Embryonic facial prominence (tissue), 1 donor: ENCODE data around the gene ACLY.
"Not testable (repeated sequence)": the region's sequence is repeated elsewhere in the genome, so short reads cannot be mapped to it uniquely, and the experiment has no call there.

ENCODE experiments used
- DNase-seq: peaks from one replicate; pipeline ENCODE4 v3.0.0-alpha.2; 2016; ENCODE audit errors: extremely low spot score

ACLY gene

DNA sequence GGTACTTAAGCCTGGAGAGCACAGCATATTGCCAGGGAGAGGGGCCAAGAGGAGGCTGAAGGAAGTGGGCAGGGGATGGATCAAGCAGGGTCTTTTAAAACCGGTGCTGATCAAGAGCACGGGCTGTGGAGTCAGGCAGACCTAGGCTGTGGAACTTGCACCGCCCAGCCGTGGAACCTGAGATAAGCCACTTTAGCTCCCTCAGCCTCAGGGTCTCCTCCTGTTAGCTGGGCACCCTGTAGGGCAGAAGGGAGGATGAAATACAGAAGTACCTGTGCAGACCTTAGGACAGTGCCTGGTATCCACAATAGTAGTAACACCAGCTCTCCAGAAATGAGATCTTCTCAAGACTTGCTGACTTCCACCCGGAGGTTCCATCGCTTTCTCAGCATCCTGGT is 20.9 kb upstream of the ACLY start:
- DNase-seq, result no peak

DNA sequence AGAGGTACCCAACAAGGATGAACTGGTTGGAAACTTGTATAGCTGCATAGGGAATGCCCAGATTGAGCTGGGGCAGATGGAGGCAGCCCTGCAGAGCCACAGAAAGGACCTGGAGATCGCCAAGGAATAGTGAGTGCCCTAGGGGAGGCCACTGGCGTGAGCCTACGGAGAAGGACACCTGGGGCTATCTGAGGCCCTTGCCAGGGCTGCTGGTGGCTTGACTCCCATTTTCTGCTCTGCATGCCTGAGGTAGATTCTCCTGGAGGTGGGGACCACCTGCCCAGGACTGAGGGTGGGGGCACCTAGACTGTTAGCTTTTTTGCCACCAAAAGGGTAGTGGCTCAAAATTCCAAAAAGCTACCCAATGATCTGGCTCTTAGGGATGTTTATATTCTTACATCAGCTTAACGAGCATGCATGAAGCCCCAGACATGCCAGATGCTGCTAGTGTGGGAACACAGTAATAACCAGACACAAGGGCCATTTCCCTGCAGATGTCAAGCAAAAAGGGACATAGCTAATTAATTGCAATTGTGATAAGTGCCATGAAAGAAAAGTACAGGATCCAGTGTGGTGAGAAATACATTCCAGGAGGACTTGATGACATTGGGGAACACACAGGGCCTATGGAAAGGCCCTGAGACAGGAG is 20.4 kb upstream of the ACLY start:
- no peak for DNase-seq

- DNase-seq, result no peak
Observed at GRCh38 chr17:41937970-41938954, 19.5 kb upstream of the ACLY start.

DNA sequence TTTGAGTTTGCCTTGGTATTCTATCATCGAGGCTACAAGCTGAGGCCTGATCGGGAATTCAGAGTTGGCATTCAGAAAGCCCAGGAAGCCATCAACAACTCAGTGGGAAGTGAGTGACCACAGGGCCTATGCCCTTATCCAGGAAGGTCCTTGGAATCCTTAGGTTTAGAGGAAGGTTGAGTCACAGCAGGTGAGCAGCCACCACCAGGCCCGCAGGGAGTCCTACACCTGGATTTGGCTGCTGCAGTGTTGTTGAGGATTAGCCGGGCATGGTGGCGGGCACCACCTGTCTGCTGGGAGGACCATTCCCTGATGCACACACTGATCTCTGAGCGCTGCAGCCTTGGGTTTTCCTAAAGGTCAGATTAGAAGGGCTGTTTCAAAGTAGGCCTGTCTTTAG is 16.9 kb upstream of the ACLY start:
- no peak for DNase-seq

DNA sequence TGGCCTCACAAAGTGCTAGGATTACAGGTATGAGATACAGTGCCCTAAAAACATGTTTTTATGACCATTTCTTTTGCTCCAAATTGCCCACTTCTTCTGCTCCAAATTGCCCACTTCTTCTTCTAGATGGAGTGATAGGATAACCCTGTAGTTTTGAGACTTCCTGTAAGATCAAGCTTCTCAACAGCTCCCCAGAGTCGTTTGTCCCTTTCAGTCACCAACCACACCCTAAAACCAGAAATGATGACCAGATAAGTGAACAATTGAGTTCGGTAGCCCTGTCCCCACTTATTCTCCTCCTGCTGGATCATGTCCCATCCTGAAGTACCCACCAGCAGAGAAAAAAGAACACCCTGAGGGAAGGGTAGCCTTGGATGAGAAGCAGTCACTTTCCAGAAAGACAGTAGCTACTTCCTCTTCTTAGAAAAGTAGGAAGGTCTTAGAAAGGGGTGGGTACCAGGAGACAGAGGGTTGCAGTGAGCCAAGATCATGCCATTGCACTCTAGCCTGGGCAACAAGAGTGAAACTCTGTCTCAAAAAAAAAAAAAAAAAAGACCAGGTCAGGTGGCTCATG is 14.2 kb upstream of the ACLY start:
- DNase-seq, result no peak

DNA sequence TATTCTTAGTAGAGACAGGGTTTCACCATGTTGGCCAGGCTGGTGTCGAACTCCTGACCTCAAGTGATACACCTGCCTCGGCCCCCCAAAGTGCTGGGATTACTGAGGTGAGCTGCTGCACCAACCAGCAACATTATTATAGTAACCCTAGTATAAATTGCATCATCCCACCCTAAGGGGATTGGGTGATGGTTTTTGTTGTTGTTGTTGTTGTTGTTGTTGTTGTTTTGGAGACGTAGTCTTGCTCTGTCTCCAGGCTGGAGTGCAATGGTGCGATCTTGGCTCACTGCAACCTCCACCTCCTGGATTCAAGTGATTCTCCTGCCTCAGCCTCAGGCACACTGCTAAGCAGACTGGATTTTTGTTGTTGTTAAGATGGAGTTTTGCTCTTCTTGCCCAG is 13.0 kb upstream of the ACLY start:
- DNase-seq, result not testable (repeated sequence)

DNA sequence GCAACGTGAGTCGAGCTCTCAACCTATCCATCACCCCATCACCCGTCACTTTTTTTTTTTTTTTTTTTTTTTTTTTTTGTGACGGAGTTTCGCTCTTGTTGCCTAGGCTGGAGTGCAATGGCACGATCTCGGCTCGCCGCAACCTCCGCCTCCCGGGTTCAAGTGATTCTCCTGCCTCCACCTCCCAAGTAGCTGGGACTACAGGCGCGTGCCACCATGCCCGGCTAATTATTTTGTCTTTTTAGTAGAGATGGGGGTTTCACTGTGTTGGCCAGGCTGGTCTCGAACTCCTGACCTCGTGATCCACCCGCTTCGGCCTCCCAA is 12.0 kb upstream of the ACLY start:
- DNase-seq, result not testable (repeated sequence)

GRCh38 chr17:41930009-41930832 is 11.5 kb upstream of the ACLY start, which contains the start of gene ODAD4:
Gene ODAD4, plus strand, starts transcription at chr17:41930617. Its CDS starts 107 bp downstream, at chr17:41930724.
- DNase-seq, result peak; percentile 95

- DNase-seq, result no peak
Observed at GRCh38 chr17:41928693-41929251, 10.0 kb upstream of the ACLY start.

DNA sequence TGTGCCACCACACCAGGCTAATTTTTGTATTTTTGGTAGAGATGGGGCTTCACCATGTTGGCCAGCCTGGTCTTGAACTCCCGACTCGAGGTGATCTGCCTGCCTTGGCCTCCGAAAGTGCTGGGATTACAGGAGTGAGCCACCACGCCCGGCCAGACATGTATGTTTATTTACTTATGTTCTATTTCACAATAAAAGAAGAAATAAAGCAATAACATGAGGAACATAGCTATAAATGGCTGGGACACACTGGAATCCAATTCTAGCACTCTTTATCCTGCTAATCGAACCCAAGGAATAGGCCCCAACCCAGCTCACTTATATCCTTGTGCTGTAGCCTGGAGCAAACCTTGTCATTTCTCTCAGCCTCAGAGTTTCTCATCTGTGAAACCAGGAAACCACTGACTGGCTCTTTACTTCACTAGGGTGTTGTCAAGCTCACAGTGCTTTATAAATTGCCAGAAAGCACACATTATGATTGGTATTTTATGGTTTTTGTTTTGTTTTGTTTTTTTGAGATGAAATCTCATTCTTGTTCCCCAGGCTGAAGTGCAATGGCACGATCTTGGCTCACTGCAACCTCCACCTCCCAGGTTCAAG is 7.3 kb upstream of the ACLY start:
- no peak for DNase-seq

- DNase-seq, result no peak
Observed at GRCh38 chr17:41920580-41920955, 1.8 kb upstream of the ACLY start.

GRCh38 chr17:41919840-41920579 is 1.3 kb upstream of the ACLY start:
- DNase-seq, result no peak

GRCh38 chr17:41919165-41919817 is 540 bp upstream of the ACLY start:
- peak; percentile 28 for DNase-seq

DNA sequence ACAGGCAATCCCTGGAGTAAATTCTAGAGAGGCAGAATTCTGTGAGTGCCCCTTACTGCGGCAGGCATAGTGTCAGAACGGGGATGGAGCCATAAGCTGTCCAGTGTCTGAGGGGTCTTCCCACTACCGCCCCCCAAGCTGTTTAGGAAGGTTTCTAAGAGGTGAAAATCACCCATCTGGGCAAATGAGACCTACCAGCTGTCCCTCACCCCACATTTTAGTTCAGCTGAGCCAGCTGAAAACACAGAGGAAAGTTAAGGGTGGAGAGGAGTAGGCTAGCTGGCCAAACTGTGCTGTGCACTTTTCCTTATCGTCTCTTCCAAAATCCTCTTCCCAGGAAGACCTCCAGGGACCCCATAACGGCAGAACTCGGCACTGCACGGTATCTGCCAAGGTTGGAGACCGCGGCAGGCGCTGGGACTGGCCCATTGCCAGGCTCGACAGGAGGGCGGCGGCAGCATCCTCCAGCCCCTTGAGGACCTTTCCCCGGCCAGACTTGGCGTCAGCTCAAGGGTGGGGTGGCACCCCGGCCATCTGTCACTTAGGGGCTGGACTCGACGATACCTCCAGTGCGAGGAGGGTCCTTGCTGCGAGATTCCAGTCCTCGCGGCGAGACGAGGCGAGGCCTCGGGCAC is 955 bp downstream of the ACLY start:
- no peak for DNase-seq

- peak; percentile 42 for DNase-seq
Observed at GRCh38 chr17:41917192-41917591, 1.6 kb downstream of the ACLY start.

DNA sequence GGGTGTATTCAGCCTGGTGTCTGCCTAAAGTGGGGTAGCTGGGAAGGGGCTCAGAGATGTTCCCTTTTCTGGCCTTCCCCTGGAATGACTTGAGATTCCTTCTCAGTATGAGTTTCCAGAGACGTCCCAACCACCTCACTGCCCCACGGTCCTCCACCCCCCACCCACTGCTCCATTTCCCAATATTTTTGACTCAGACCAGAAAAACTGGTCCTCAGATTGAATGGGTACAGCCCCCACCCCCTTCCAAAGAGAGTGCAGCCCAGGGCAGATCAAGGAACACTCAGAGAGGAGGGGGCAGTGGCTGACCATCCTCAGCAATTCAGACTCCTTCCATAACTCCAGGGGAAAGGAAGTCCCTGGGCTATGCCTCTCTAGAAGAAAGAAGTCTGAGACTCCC is 3.2 kb downstream of the ACLY start:
- DNase-seq, result no peak

- no peak for DNase-seq
Observed at GRCh38 chr17:41915020-41915419, 3.7 kb downstream of the ACLY start.

DNA sequence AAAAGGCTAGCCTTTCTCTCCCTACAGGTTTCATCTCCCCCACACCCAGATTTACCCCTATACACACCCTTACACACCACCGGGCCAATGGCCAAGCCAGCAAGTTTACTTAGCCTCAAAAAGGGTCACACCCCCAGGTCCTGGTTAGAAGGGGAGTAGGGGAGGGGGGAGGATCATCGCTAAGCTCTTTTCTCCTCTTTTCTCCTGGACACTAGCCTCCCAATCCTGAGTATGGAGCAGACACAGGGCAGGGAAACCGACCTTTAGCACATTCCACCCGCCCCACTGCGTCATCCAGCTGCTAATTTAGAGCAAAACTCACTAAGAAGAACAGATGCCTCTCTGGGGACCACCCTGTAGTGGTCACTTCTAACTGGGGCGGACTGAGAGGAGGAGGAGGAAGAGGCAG is 4.4 kb downstream of the ACLY start:
- DNase-seq, result no peak

DNA sequence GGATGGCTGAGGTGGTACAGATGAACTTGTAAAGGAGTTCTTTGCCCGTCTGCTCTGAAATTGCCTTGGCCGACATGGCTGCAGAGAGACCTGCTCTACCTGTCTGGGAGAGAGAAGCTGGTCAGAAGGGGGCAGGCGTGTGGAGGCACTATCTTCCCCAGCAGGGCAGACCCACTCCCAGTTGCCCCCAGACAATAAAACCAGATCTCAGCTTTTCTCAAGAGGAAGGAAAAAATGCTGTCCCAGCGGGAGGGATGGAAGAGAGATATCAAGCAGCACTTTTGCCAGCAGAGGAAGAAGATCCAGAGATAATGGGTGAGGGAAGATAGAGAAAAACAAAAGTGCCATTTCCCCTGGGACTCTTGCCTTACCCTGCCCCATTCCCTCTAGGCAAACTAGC is 5.0 kb downstream of the ACLY start:
- no peak for DNase-seq
